GM13977 (cell line): ENCODE data around the gene STK11.

ENCODE experiments used
- DNase-seq: peaks from one replicate; pipeline ENCODE4 v3.0.0; 2012; ENCODE audit warnings: low spot score
- in situ Hi-C: fragments of 300-500 bp; cut with MboI; formaldehyde crosslinking; loops from one replicate; pipeline ENCODE4 v1.12.0; 2022; ENCODE audit warnings: low sequenced_read_pairs, low pct_unique_long_range_greater_than_20kb, mixed read lengths, inconsistent platforms; ENCODE audit not compliant: unreplicated experiment
- TF ChIP-seq, protein P1 (sequence below): IDR thresholded peaks from 2 replicates; pipeline ENCODE4 v1.5.1; 2012; ENCODE audit warnings: mild to moderate bottlenecking, control low read depth; ENCODE audit not compliant: insufficient read depth; ENCODE audit errors: extremely low read depth, missing control alignments

STK11 gene, protein sequence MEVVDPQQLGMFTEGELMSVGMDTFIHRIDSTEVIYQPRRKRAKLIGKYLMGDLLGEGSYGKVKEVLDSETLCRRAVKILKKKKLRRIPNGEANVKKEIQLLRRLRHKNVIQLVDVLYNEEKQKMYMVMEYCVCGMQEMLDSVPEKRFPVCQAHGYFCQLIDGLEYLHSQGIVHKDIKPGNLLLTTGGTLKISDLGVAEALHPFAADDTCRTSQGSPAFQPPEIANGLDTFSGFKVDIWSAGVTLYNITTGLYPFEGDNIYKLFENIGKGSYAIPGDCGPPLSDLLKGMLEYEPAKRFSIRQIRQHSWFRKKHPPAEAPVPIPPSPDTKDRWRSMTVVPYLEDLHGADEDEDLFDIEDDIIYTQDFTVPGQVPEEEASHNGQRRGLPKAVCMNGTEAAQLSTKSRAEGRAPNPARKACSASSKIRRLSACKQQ

DNA sequence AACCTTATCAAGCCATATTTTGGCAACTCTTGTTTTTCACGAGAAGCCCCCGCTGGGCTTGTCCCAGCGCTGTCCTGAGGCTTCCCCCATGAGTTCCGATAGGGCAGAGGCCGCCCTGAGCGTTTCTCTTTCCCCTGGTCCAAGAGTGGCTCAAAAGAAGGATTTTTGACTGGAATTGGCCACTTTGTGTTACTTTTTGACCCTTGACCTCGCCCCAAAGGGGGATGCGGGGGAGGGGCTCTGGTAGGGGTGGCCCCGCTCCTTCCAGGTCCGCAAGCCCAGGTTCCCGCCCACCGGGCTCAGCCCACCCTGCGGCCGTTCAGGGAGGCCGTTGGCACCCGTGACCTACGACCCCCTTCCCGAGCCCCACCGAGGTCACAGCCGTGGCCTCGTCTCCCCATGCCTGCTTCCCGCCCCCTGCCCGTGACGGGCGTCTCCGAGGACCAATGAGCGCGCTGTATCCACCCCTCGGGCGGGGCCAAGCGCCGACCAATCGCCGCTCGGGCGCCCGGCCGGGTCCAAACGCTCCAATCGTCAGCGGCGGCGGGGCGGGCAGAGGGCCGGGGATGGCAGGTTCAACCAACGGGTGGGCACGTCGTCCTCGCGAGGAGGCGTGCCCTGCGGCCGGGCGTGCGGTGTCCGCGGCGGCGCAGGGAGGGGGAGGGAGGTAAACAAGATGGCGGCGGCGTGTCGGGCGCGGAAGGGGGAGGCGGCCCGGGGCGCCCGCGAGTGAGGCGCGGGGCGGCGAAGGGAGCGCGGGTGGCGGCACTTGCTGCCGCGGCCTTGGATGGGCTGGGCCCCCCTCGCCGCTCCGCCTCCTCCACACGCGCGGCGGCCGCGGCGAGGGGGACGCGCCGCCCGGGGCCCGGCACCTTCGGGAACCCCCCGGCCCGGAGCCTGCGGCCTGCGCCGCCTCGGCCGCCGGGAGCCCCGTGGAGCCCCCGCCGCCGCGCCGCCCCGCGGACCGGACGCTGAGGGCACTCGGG lies at the start of gene STK11:
TSS of gene STK11 (plus strand) at position 665 of the 986 bp plus-strand sequence. CDS start 1,136 bp downstream, outside the sequence.
- in situ Hi-C loops: no loop called here
- TF ChIP-seq, protein P1, sequence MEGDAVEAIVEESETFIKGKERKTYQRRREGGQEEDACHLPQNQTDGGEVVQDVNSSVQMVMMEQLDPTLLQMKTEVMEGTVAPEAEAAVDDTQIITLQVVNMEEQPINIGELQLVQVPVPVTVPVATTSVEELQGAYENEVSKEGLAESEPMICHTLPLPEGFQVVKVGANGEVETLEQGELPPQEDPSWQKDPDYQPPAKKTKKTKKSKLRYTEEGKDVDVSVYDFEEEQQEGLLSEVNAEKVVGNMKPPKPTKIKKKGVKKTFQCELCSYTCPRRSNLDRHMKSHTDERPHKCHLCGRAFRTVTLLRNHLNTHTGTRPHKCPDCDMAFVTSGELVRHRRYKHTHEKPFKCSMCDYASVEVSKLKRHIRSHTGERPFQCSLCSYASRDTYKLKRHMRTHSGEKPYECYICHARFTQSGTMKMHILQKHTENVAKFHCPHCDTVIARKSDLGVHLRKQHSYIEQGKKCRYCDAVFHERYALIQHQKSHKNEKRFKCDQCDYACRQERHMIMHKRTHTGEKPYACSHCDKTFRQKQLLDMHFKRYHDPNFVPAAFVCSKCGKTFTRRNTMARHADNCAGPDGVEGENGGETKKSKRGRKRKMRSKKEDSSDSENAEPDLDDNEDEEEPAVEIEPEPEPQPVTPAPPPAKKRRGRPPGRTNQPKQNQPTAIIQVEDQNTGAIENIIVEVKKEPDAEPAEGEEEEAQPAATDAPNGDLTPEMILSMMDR: no peak

DNA sequence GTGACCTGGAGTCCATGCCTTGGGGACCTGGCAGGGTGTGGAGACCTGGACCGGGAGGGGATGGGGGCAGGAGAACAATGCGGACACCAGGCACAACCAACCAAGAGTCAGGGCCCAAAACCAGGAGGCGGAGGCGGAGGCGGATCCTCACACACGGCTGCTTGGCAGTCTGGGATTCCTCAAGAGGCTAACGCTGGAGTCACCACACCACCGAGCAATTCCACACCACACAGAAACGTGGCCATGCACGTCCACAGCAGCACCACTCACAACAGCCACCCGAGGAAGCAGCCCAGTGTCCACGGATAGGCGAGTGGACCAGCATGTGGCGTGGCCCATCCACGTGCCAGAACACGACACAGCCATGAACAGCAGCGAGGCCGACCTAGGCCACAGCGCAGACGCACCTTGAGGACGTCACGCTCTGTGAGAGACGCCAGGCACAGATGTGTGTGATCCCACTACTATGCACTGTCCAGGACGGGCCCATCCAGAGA lies 49.2 kb upstream of the STK11 start:
- DNase-seq: no peak
- TF ChIP-seq, protein P1: no peak
- in situ Hi-C loops: no loop called here

More for the DNA sequence above, at the start of gene STK11:
- peak; percentile 100 for DNase-seq

DNA sequence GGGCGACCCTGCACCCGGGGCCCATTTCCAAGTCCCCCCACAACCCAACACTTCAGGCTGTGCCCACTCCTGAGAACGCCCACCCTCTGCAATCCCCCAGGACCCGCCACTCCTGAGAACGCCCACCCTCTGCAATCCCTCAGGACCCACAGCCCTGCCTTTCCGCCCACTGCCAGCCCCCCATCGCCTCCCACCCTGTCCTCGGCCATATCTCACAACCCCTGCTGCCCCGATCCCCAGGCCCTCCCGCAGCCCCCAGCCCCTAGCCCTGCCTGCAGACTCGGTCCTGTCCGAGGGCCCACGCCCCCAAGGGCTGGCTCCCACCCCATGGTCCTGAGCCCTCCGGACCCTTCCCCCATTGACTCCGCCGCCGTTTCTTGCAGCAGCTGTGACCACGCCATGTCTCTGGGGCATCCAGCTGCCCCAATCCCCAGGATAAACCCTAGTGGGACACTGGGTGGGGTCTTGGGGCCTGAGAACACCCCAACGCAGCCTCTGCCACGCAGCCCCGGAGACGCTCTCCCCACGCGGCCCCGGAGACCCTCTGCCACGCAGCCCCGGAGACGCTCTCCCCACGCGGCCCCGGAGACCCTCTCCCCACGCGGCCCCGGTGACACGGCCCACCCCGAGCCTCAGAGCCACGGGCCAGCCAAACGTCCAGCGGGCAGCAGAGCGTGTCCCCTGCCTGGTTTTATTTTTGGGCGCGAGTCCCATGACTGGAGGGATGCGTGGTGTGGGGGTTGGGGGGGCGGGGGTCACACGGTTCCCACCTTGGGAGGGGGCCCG lies 48.6 kb upstream of the STK11 start:
- in situ Hi-C loops: no loop called here
- DNase-seq: no peak
- TF ChIP-seq, protein P1: no peak

DNA sequence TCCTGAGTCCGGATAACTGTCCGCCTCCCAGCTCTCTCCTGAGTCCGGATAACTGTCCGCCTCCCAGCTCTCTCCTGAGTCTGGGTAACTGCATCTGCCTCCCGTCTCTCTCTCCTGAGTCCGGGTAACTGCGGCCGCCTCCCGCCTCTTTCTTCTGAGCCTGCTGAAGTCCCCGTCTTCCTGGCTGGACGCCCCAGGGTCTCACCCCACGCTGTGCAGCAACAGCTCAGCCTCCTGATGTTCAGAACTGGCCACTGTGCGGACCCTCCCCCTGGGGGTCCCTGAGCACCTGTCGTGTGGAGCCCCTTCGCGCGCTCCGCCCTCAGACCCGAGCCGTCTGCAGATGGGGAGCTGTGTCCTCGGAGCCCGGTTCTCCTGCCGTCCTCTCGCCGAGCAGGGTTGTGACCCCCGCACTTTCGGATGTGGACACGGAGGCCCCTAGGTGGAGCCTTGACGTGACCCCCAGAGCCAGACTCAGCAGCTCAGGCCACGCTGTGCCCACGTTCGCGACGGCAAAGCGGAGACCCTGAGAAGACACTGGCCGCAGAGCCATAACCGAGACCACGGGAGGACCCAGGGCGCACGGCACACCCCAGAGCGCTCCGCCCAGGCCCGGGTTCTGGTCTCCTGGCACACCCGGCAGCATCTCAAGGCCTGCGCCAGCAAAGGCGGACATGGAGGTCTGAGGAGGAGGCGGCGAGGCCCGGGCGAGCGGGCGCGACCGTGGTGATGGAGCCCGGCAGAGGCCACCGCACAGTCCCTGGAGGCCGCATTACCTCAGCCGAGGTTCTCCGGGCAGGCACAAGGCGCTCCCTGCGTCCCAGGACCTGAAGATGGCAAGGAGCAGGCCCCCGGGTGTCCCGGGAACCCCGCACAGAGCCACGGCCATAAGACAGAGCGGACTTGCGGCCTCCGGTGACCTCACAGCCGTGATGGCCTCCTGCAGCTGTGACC lies 47.4 kb upstream of the STK11 start:
- TF ChIP-seq, protein P1: no peak
- in situ Hi-C loops: no loop called here
- DNase-seq: no peak

DNA sequence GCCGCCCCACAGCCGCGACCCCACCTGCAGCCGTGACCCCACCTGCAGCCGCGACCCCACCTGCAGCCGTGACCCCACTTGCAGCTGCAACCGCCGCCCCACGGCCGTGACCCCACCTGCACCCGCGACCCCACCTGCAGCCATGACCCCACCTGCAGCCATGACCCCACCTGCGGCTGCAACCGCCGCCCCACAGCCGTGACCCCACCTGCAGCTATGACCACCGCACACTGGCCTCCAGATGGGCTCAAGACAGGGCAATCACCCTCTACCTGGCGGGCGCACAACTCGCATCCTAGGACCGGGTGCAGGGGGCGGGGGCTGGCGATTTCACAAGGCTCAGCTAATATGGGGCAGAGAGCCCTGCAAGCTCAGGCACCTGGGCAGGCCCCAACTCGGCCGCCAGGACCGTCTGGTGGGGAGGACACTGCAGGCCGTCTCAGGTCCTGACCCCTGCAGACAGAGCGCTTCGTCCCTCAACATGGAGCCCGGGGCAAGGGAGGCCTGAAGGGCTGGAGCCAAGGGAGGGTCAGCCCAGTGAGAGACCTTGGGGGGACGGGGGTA lies 46.6 kb upstream of the STK11 start:
- no peak for DNase-seq
- in situ Hi-C loops: no loop called here
- TF ChIP-seq, protein P1: no peak
